Osteocyte (in vitro differentiated cells): Measurements from ENCODE around the gene EPHB3. TPM values are rescaled to one million over a fixed set of nuclear protein-coding genes. Genes with fewer than 3 reads are reported as not detected.

Source experiments
- DNase-seq: peaks from one replicate; pipeline ENCODE4 v3.0.0; 2021; ENCODE audit warnings: mixed read lengths; ENCODE audit not compliant: unreplicated experiment; ENCODE audit errors: extremely low spot score
- H3K27ac Mint-ChIP-seq: one replicate; pipeline ENCODE4 v1.8.0; 2021; ENCODE audit warnings: mild to moderate bottlenecking, mixed read lengths; ENCODE audit not compliant: unreplicated experiment
- H3K27me3 Mint-ChIP-seq: one replicate; pipeline ENCODE4 v1.8.0; 2021; ENCODE audit warnings: mixed read lengths; ENCODE audit not compliant: unreplicated experiment
- H3K36me3 Mint-ChIP-seq: one replicate; pipeline ENCODE4 v1.8.0; 2021; ENCODE audit warnings: mixed read lengths; ENCODE audit not compliant: unreplicated experiment
- H3K4me1 Mint-ChIP-seq: one replicate; pipeline ENCODE4 v1.8.0; 2021; ENCODE audit warnings: mixed read lengths; ENCODE audit not compliant: unreplicated experiment
- H3K4me3 Mint-ChIP-seq: one replicate; pipeline ENCODE4 v1.8.0; 2021; ENCODE audit warnings: mild to moderate bottlenecking, moderate library complexity, mixed read lengths; ENCODE audit not compliant: unreplicated experiment
- H3K9me3 Mint-ChIP-seq: one replicate; pipeline ENCODE4 v1.8.0; 2021; ENCODE audit warnings: mixed read lengths; ENCODE audit not compliant: unreplicated experiment
- CTCF ChIP-seq: fragments of 200-600 bp; sonication (generic); IDR thresholded peaks from 2 replicates; pipeline ENCODE4 v1.5.0; 2021; ENCODE audit warnings: antibody characterized with exemption, mild to moderate bottlenecking, moderate library complexity
- total RNA-seq: library from RNA; stranded (reverse); gene quantifications from 2 replicates; pipeline ENCODE4 v1.2.1, GENCODE V29; 2021

EPHB3 gene
- total RNA-seq, 1 donor from 2014 or later = 11.4 TPM

GRCh38 chr3:184576457-184577240 lies 15.1 kb downstream of the EPHB3 start:
- no peak for TF ChIP-seq CTCF
- Mint-ChIP-seq H3K27ac (no peak overlapping the region), H3K9me3 (no peaks in the 10 kb centered on the region), H3K4me3 (no peak overlapping the region), H3K4me1 (peaks cover 21% of the 10 kb centered on the region), H3K36me3 (peaks cover 16% of the 10 kb centered on the region), H3K27me3 (no peaks in the 10 kb centered on the region)
- no peak for DNase-seq

DNA sequence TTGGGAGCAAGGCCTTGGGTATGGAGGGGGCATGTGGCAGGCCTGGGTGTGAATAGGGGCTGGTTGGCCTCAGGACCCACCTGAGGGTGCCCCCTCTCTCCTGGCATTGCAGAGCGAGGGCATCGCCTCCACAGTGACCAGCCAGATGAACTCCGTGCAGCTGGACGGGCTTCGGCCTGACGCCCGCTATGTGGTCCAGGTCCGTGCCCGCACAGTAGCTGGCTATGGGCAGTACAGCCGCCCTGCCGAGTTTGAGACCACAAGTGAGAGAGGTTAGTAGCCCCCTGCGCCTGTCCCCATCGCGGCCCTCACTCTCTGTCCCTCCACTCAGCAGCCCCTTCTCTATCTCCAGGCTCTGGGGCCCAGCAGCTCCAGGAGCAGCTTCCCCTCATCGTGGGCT lies 16.0 kb downstream of the EPHB3 start:
- no peak overlapping the region for H3K27ac Mint-ChIP-seq
- peaks cover 27% of the 10 kb centered on the region for H3K4me1 Mint-ChIP-seq
- no peak overlapping the region for H3K4me3 Mint-ChIP-seq

GRCh38 chr3:184578218-184578617 lies 16.6 kb downstream of the EPHB3 start:
- no peak for TF ChIP-seq CTCF
- H3K27me3 Mint-ChIP-seq = no peaks in the 10 kb centered on the region
- DNase-seq = no peak
- no peaks in the 10 kb centered on the region for H3K9me3 Mint-ChIP-seq
- H3K27ac Mint-ChIP-seq = no peak overlapping the region
- no peak overlapping the region for H3K4me3 Mint-ChIP-seq
- H3K36me3 Mint-ChIP-seq = peaks cover 14% of the 10 kb centered on the region
- peaks cover 34% of the 10 kb centered on the region for H3K4me1 Mint-ChIP-seq

More for the DNA sequence above, 16.0 kb downstream of the EPHB3 start:
- Mint-ChIP-seq H3K27me3 (no peaks in the 10 kb centered on the region), H3K36me3 (peaks cover 16% of the 10 kb centered on the region), H3K9me3 (no peaks in the 10 kb centered on the region)
- no peak for TF ChIP-seq CTCF
- no peak for DNase-seq

DNA sequence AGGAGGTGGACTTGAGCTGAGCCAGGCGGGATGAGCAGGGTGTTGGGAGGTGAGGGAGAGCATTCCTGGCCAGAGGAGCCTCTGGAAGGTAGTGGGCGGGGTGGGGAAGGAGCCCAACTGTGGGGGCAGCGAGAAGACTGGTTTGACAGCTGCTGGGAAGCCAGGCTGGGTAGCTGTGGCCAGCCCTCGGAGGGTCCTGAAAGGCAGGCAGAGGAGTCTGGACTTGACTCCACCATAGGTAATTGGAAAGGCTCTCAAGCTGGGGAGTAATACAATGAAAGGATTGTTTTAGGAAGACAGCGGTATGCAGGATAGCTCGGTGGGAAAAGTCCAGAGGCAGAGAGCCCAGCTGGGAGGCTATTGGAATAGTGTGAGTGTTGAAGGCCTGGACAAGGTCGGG lies 17.2 kb downstream of the EPHB3 start:
- H3K4me3 Mint-ChIP-seq = no peak overlapping the region
- no peaks in the 10 kb centered on the region for H3K27me3 Mint-ChIP-seq
- H3K27ac Mint-ChIP-seq = no peak overlapping the region
- peaks cover 35% of the 10 kb centered on the region for H3K4me1 Mint-ChIP-seq
- H3K9me3 Mint-ChIP-seq = no peaks in the 10 kb centered on the region
- TF ChIP-seq CTCF = no peak
- H3K36me3 Mint-ChIP-seq = peaks cover 14% of the 10 kb centered on the region
- no peak for DNase-seq

DNA sequence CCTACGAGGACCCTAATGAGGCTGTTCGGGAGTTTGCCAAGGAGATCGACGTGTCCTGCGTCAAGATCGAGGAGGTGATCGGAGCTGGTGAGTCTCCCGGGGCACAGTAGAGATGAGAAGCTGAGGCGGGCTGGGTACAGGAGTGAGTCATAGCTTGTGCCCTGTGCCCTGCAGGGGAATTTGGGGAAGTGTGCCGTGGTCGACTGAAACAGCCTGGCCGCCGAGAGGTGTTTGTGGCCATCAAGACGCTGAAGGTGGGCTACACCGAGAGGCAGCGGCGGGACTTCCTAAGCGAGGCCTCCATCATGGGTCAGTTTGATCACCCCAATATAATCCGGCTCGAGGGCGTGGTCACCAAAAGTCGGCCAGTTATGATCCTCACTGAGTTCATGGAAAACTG lies 17.9 kb downstream of the EPHB3 start:
- DNase-seq = no peak
- Mint-ChIP-seq H3K4me1 (peaks cover 36% of the 10 kb centered on the region), H3K27ac (no peak overlapping the region), H3K36me3 (peaks cover 14% of the 10 kb centered on the region), H3K4me3 (no peak overlapping the region), H3K9me3 (no peaks in the 10 kb centered on the region), H3K27me3 (no peaks in the 10 kb centered on the region)
- TF ChIP-seq CTCF = no peak
